ENCODE results near the gene MYH15. TPM values are rescaled to one million over a fixed set of nuclear protein-coding genes. Genes with fewer than 3 reads are reported as not detected.

MYH15 gene
- total RNA-seq, 2 donors from 2014 or later: 0.07 to 0.15 TPM

- no peaks in the 10 kb centered on the region for H3K9me3 ChIP-seq (ENCODE audit: control insufficient read depth, low read length)
- no peaks in the 10 kb centered on the region for H3K4me1 ChIP-seq (ENCODE audit: control insufficient read depth, insufficient read depth, low read length)
- 89 to 93% methylated on average over 2 to 4 of the region's 4 CpGs for WGBS, 2 experiments (ENCODE audit: insufficient coverage in 1 of 2, insufficient read length in 1 of 2)
- no peaks in the 10 kb centered on the region for H3K9me3 Mint-ChIP-seq
- H3K4me3 Mint-ChIP-seq: no peak overlapping the region
- DNase-seq: no peak
- no peaks in the 10 kb centered on the region for H3K27me3 Mint-ChIP-seq (ENCODE audit: insufficient read depth)
- no peaks in the 10 kb centered on the region for H3K27me3 ChIP-seq (ENCODE audit: control insufficient read depth, insufficient read depth, low read length, poor library complexity, severe bottlenecking)
- no peak overlapping the region for H3K27ac Mint-ChIP-seq
- H3K4me1 Mint-ChIP-seq: peaks cover 7% of the 10 kb centered on the region
- H3K36me3 Mint-ChIP-seq (ENCODE audit: low read depth): peaks cover 7% of the 10 kb centered on the region
- peaks cover 1% of the 10 kb centered on the region for H3K36me3 ChIP-seq (ENCODE audit: control insufficient read depth, insufficient read depth, low read length)
- no peak overlapping the region for H3K4me3 ChIP-seq (ENCODE audit: low read length)
- no peak for TF ChIP-seq CTCF (conservative IDR thresholded peaks at IDR 0.05)
- H3K9ac ChIP-seq (ENCODE audit: extremely low read depth, low read length, poor library complexity, severe bottlenecking): no peak overlapping the region
- no peak overlapping the region for H3K27ac ChIP-seq (ENCODE audit: low read depth, low read length)
Observed at GRCh38 chr3:108538083-108538482, 27.7 kb upstream of the MYH15 start.

GRCh38 chr3:108528459-108529252 is 18.3 kb upstream of the MYH15 start:
- Histone ChIP-seq H3K27ac (ENCODE audit: low read depth, low read length) (no peak overlapping the region), H3K36me3 (ENCODE audit: control insufficient read depth, insufficient read depth, low read length) (no peaks in the 10 kb centered on the region), H3K9ac (ENCODE audit: extremely low read depth, low read length, poor library complexity, severe bottlenecking) (no peak overlapping the region), H3K27me3 (ENCODE audit: control insufficient read depth, insufficient read depth, low read length, poor library complexity, severe bottlenecking) (no peaks in the 10 kb centered on the region), H3K9me3 (ENCODE audit: control insufficient read depth, low read length) (no peaks in the 10 kb centered on the region), H3K4me1 (ENCODE audit: control insufficient read depth, insufficient read depth, low read length) (no peaks in the 10 kb centered on the region), H3K4me3 (ENCODE audit: low read length) (no peak overlapping the region)
- Mint-ChIP-seq H3K27me3 (ENCODE audit: insufficient read depth) (no peaks in the 10 kb centered on the region), H3K36me3 (ENCODE audit: low read depth) (no peaks in the 10 kb centered on the region), H3K4me3 (no peak overlapping the region), H3K9me3 (no peaks in the 10 kb centered on the region), H3K27ac (no peak overlapping the region), H3K4me1 (peaks cover 4% of the 10 kb centered on the region)
- no peak for TF ChIP-seq CTCF (conservative IDR thresholded peaks at IDR 0.05)
- no peak for DNase-seq
- 94% methylated on average over 3 of the region's 3 CpGs; no CpG with 5 or more reads in 1 of the 2 experiments for WGBS, 2 experiments (ENCODE audit: insufficient coverage in 1 of 2, insufficient read length in 1 of 2)

- H3K27me3 Mint-ChIP-seq (ENCODE audit: insufficient read depth): no peaks in the 10 kb centered on the region
- no peaks in the 10 kb centered on the region for H3K9me3 Mint-ChIP-seq
- Histone ChIP-seq H3K9ac (ENCODE audit: extremely low read depth, low read length, poor library complexity, severe bottlenecking) (no peak overlapping the region), H3K27me3 (ENCODE audit: control insufficient read depth, insufficient read depth, low read length, poor library complexity, severe bottlenecking) (no peaks in the 10 kb centered on the region), H3K4me3 (ENCODE audit: low read length) (no peak overlapping the region), H3K27ac (ENCODE audit: low read depth, low read length) (no peak overlapping the region), H3K36me3 (ENCODE audit: control insufficient read depth, insufficient read depth, low read length) (no peaks in the 10 kb centered on the region), H3K9me3 (ENCODE audit: control insufficient read depth, low read length) (no peaks in the 10 kb centered on the region), H3K4me1 (ENCODE audit: control insufficient read depth, insufficient read depth, low read length) (no peaks in the 10 kb centered on the region)
- H3K4me1 Mint-ChIP-seq: no peaks in the 10 kb centered on the region
- no peak for DNase-seq
- no peak overlapping the region for H3K4me3 Mint-ChIP-seq
- no peak overlapping the region for H3K27ac Mint-ChIP-seq
- 91% methylated on average over 2 of the region's 2 CpGs; no CpG with 5 or more reads in 1 of the 2 experiments for WGBS, 2 experiments (ENCODE audit: insufficient coverage in 1 of 2, insufficient read length in 1 of 2)
- no peaks in the 10 kb centered on the region for H3K36me3 Mint-ChIP-seq (ENCODE audit: low read depth)
- no peak for TF ChIP-seq CTCF (conservative IDR thresholded peaks at IDR 0.05)
Observed at GRCh38 chr3:108527817-108528216, 17.4 kb upstream of the MYH15 start.
